HG03060 (cell line): ENCODE measurements around the gene SLC19A1.
"Not testable (repeated sequence)": the region's sequence is repeated elsewhere in the genome, so short reads cannot be mapped to it uniquely, and the experiment has no call there.

Source experiments
- ATAC-seq: cut with Tn5 transposase; IDR thresholded peaks from one replicate; pipeline ENCODE4 v1.9.1; 2021; ENCODE audit warnings: low read depth, moderate number of reproducible peaks; ENCODE audit not compliant: unreplicated experiment

SLC19A1 gene

DNA sequence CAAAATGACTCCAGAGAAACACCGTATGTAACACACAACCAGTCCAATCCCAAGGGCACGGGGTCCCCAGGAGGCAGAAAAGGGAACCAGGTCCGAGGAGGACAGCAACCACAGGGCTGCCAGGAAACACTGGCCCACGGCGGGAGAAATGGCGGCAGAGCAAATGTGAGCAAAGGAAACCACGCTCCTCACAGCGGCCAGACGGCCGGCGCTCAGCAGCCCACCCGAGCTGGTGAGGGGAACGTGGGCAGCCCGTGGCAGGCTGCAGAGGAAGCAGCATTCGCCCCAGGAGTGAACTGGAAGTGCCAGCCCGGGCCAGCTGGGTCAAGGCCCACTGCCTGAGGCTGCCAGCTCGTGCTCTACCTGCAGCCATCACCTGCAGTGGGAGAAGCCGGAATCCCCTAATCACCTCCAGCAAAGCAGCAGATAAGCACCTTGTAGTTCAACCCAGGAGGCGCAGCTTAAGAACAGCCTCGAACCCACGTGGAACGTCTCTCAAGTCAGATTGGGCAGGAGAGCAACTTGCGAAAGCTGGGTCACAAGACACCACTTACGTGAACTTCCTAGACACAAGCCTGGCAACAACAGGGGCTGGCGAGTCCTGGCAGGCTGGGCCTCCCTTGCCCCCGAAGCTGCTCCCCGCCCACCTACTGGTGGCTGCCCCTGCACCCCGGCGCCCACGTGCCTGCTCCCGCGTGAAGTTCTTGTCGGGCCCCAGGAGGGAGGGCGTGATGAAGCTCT lies 6.7 kb downstream of the SLC19A1 start:
- no peak for ATAC-seq

- ATAC-seq: no peak
Observed at GRCh38 chr21:45534636-45535331, 7.5 kb downstream of the SLC19A1 start.

GRCh38 chr21:45533846-45534635 lies 8.2 kb downstream of the SLC19A1 start:
- no peak for ATAC-seq

- ATAC-seq: no peak
Observed at GRCh38 chr21:45533361-45533845, 8.8 kb downstream of the SLC19A1 start.

DNA sequence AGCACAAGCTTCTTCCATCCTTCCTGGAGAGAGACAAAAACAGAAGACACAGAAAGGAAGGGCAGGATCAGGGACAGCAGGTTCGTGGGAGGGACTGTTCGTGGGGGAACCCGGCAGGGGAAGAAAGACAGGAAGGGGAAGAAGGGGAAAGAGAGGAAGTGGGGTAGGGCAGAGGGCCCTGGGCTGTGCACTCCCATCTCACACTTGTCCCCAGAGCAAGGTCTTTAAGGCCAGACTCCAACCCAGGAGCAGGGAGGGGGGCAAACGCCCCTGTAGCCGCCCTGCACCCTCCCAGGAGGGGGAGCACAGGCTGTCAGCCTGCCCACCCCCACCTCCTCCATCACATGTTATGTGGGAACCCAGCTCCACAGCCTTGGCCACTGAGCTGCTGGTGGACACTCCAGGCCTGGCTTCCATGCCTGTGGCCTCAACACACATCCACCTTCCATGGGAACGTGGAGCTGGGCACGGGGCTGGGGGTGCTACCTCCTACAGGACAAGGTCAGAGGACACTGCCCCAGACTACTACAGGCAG lies 9.3 kb downstream of the SLC19A1 start:
- ATAC-seq: no peak

DNA sequence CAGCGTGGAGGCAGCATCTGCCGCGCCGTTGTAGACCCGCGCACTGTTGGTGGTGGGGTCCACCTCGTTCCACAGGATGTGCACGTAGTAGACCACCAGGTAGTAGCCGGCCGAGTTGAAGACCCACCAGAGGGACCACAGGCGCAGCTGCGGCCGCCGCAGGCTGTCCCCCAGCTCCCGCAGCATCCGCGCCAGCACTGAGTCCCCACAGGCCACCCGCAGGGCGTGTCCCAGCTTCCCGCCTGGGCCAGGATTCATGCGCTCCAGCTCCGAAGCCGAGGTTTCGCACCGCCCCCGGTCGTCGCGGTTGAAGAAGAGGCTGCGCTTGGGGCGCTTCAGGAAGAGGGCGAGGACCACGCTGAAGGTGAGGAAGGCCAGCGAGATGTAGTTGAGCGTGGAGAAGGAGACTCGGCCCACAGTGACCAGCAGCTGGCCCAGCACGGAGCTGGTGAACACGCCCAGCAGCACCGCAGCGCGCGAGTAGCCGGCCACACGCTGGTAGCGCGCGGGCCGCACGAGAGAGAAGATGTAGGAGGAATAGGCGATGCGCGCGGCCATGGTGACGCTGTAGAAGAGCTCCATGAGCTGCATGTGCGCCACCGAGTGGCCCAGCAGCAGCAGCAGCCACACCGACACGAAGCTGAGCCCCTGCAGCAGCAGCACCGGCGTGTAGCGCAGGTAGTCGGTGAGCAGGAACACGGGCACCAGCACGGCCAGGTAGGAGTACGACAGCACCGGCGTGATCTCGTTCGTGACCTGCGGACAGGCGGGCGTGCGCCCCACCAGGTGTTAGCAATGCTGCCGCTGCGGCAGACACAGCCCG lies 10.6 kb downstream of the SLC19A1 start:
- no peak for ATAC-seq

- ATAC-seq: not testable (repeated sequence)
Observed at GRCh38 chr21:45531114-45531392, 11.2 kb downstream of the SLC19A1 start.

DNA sequence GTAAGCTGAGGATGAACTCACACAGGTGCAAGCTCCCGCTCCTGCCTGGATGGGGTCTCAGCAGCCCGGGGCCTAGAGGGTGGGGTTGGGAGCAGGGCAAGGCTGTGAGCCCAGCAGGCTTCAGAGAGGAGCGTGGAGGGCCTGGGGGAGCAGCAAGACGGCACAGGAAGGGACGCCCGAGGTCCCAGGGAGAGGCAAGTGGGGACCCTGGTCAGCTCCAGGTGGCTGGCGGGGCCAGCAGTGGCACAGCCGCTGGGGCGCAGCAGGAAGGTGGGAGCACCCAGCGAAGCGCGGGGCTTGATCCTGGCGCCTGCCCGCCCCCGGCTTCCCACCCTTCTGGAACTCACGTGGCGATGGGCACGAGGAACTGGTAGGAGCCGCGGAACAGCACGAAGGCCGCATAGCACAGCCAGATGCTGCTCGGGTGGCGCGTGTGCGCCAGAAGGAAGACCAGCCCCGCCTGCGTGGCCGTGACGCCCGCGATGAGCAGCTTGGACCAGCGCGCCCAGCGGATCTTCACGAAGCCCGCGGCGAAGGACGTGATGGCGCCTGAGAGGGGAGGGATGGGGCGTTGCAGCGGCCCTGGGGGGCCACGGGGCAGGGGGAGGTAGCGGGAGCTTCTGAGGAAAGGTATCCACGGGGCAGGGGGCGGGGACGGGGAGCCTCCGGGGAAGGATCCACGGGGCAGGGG lies 11.7 kb downstream of the SLC19A1 start:
- ATAC-seq: no peak

GRCh38 chr21:45529785-45530422 lies 12.3 kb downstream of the SLC19A1 start:
- no peak for ATAC-seq

DNA sequence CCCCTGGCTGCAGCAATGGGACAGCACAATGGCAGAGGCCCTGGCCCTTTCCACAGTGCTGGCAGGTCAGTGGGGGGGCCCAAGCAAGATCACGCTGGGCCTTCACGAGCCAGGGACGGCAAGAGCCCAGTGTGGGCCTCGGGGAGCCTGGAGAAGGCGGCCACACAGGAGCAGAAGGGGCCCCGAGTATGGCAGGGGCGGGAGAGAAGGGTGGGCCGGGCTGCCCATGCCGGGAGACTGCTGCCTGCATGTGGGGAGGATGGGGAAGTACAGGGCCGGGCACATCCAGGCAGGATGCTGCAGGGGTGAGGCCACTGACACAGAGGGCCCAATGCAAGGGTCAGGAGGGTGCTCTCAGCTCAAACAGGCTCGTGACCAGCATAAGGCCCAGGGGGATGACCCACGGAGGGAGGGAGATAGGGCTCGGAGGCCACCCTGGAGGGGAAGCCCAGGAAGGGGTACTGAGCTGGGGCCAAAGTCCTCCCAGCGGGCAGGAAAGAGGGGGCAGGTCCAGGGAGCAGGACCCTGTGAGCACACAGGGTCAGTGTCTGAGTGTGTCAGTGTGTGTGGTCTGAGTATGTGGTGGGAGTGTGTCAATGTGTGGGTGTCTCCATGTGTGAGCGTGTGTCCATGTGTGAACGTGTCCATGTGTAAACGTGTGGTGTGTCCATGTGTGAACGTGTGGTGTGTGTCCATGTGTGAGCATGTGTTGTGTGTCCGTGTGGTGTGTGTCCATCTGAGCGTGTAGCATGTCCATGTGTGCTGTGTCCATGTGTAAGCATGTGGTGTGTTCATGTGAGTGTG lies 13.1 kb downstream of the SLC19A1 start:
- no peak for ATAC-seq

- no peak for ATAC-seq
Observed at GRCh38 chr21:45528028-45528705, 14.1 kb downstream of the SLC19A1 start.

GRCh38 chr21:45527151-45527999 lies 14.9 kb downstream of the SLC19A1 start:
- not testable (repeated sequence) for ATAC-seq

DNA sequence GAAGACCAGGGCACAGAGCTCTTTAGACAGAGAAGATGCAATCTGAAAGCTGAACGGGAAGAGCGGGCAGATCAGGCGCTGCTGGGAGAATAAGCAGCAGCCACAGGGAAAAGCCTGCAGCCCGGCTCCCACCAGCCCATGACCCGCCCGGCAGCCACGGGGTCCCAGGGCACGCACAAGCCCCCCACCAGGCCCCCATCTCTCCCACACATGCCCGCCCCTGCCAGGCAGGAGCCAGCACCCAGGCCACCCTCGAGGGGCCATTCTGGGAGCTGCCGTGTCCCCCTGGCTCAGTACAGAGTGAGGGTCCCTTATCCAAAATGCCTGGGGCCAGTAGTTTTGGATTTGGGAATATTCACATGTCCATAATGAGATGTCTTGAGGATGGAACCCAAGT lies 16.3 kb downstream of the SLC19A1 start:
- no peak for ATAC-seq

DNA sequence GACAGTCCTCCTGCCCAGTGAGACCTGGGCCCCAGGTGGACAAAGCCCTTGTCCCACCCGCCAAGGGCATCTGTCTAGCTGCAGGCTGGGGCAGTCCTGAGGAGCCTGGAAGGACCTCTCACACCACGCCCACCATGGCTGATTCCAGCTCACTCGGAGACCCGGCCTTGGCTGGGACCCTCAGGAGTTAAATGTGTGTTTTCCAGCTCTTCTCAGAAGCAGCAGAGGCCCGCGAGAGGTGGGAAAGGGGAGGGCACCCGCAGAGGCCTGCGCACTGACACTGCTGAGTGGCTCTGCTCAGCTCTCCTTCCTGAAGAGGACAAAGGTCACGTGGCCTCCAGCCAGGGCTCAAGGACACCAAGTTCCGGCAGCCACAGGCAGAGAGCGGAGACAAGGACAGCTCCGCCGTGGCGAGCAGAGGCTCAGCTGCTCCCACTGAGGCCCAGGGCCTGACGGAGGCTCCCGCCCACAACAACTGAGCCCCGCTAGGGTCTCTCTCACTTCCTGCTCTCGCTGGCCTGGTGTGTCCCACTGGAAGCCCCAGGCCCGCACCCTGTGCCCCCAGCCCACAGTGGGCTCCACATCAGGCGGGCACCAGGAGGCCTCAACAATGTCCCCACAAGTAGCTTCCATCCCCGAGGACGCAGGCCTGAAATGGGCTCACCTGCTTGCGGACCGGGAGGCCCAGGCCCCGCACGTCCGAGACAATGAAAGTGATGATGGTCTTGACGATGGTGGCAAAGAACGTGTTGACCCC lies 16.9 kb downstream of the SLC19A1 start:
- ATAC-seq: no peak

GRCh38 chr21:45524756-45525152 lies 17.5 kb downstream of the SLC19A1 start:
- ATAC-seq: no peak

GRCh38 chr21:45523411-45524101 lies 18.7 kb downstream of the SLC19A1 start:
- no peak for ATAC-seq
